ENCODE results near the gene SLC35E3. TPM values are rescaled to one million over a fixed set of nuclear protein-coding genes. Genes with fewer than 3 reads are reported as not detected.

Gene SLC35E3
- total RNA-seq, 2 donors from 2014 or later, result 8.7 to 12.7 TPM

DNA sequence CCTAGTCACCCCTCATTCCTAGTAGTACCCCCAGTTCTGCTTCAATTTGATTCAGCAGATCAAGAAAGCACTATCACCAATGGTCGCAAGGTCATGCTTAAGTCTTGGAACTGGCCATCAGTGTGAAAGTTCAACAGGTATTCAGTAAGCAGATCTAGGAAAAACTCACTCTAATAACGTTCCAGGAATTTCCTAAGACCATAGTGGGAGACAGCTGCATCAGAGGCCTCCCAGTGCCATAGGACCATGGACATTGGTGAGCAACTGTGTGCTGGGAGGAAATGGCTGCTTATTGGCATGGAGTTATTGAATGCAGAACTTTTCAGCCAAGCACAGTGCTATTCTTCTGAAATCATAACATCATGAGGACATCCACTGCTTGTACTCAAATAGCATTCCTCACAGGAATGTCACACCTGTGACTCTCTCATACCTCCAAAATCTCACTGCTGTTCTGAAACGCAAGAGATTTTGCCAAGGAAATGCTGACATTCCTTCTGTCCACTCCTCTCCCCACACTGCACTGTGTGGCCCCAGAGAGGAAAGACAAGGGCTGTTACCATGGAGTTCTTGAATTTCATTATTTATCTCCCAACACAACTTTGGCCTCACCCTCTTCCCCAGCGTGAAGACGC is 31.1 kb downstream of the SLC35E3 start:
- ATAC-seq (no peak), DNase-seq (ENCODE audit: low spot score) (no peak)
- Mint-ChIP-seq H3K9me3 (no peaks in the 10 kb centered on the region), H3K27ac (no peak overlapping the region), H3K4me3 (no peak overlapping the region), H3K36me3 (no peaks in the 10 kb centered on the region), H3K27me3 (no peaks in the 10 kb centered on the region), H3K4me1 (ENCODE audit: low read depth in 2 of 2) (peaks cover 0 to 10% of the 10 kb centered on the region in 2 donors)

DNA sequence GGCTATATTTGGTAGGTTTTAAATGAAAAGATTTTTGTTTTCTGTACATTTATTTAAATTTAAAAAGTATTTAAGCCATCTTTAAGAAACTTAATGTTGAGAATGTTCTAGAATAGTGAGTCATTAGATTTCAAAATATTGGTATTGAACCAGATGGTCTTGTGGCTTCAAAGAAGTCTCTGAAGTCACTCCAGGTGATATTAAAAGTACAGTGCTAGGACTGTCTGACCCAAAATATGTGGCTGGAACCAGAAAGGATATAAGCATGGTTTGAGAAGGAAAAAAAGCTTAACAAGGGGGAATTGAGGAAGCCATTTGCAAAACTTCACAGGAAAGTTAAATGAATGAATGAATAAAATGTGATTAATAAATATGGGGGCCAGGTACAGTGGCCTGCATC is 33.3 kb downstream of the SLC35E3 start:
- Mint-ChIP-seq H3K9me3 (no peaks in the 10 kb centered on the region), H3K36me3 (no peaks in the 10 kb centered on the region), H3K27ac (no peak overlapping the region), H3K4me3 (no peak overlapping the region), H3K4me1 (ENCODE audit: low read depth in 2 of 2) (peaks cover 0 to 3% of the 10 kb centered on the region in 2 donors), H3K27me3 (no peaks in the 10 kb centered on the region)
- ATAC-seq, result no peak
- no peak for DNase-seq (ENCODE audit: low spot score)

DNA sequence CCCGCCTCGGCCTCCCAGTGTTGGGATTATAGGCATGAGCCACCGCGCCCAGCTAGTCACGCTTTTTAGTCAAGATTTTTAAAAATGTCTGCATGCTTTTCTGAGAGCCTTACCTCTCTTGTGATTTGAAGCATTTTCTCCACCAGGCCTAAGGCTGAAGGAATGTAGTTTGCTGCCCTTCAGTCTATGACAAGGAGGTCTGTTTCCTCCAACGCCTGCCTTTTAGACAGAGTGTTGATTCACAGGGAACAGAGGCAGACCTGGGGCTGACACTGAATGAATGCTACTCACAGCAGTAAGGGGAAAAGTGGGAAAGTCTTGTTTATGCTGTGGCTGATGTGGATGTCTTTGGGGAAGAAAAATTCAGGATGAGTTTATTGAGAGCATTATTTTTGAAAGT is 34.8 kb downstream of the SLC35E3 start:
- Mint-ChIP-seq H3K27me3 (no peaks in the 10 kb centered on the region), H3K4me1 (ENCODE audit: low read depth in 2 of 2) (peaks cover 0 to 4% of the 10 kb centered on the region in 2 donors), H3K27ac (no peak overlapping the region), H3K9me3 (no peaks in the 10 kb centered on the region), H3K4me3 (no peak overlapping the region), H3K36me3 (no peaks in the 10 kb centered on the region)
- DNase-seq (ENCODE audit: low spot score) (no peak), ATAC-seq (no peak)

DNA sequence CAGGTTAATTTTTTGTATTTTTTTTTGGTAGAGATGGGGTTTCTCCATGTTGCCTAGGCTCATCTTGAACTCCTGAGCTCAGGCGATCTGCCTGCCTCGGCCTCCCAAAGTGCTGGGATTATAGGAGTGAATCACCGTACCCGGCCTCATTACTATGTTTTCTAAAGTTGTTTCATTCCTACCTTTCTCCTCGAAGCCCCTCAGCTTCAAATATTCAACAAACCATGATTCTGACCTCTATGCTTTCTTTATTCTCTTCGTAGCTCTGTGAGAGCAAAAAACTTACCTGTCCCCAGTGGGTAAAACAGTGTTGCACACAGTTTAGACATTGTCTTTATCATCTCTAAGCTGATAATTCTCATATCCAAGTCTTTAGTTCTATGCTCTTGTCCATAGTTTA is 35.8 kb downstream of the SLC35E3 start:
- H3K27me3 Mint-ChIP-seq, result no peaks in the 10 kb centered on the region
- no peaks in the 10 kb centered on the region for H3K9me3 Mint-ChIP-seq
- DNase-seq (ENCODE audit: low spot score) (no peak), ATAC-seq (no peak)
- H3K4me1 Mint-ChIP-seq (ENCODE audit: low read depth in 2 of 2), result peaks cover 0 to 4% of the 10 kb centered on the region in 2 donors
- H3K36me3 Mint-ChIP-seq, result no peaks in the 10 kb centered on the region
- H3K4me3 Mint-ChIP-seq, result no peak overlapping the region
- no peak overlapping the region for H3K27ac Mint-ChIP-seq

DNA sequence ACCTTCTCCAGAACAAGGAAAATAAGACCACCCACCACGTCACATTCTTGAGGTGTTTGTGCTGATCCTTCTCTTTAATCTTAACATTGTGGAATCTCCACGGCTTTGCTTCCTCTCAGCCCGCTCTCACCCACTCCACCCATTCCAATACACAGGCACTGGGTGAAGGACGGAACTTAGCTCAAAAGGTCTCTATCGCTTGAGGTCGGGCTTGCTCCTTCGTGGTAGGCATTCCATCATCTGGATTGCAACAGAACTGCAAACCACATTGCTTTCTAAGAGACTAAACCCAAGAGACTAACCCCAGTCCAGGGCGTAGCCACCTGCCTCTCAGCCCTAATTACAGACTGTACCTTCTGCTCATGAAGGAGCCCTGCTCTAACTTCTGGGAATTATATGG is 38.0 kb downstream of the SLC35E3 start:
- DNase-seq (ENCODE audit: low spot score) (no peak), ATAC-seq (peak in 1 of 2 donors; percentile 44)
- Mint-ChIP-seq H3K9me3 (no peaks in the 10 kb centered on the region), H3K4me3 (no peak overlapping the region), H3K27me3 (no peaks in the 10 kb centered on the region), H3K4me1 (ENCODE audit: low read depth in 2 of 2) (peaks cover 2 to 4% of the 10 kb centered on the region in 2 donors), H3K36me3 (no peaks in the 10 kb centered on the region), H3K27ac (no peak overlapping the region)

DNA sequence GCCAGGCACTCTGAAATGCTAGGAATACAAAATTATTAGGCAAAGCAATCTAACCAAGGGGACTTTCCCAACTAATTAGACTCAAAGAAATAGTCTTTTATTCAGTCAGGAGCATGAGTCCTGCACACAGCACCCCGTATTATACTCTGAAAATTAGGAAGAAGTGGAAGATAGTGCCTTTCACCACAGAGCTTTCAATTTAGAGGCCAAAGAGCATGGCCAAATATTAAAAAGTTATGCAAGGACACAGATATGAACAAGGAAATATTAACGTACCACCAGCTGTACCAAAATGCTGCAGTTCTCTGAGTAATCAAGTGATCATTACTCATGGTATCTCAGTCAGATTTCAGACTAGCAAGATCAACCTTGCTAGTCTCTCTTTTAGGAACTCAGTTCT is 39.4 kb downstream of the SLC35E3 start:
- no peak overlapping the region for H3K27ac Mint-ChIP-seq
- H3K4me3 Mint-ChIP-seq, result no peak overlapping the region
- H3K27me3 Mint-ChIP-seq, result no peaks in the 10 kb centered on the region
- ATAC-seq (no peak), DNase-seq (ENCODE audit: low spot score) (no peak)
- H3K9me3 Mint-ChIP-seq, result no peaks in the 10 kb centered on the region
- H3K36me3 Mint-ChIP-seq, result no peaks in the 10 kb centered on the region
- peaks cover 2 to 4% of the 10 kb centered on the region in 2 donors for H3K4me1 Mint-ChIP-seq (ENCODE audit: low read depth in 2 of 2)

DNA sequence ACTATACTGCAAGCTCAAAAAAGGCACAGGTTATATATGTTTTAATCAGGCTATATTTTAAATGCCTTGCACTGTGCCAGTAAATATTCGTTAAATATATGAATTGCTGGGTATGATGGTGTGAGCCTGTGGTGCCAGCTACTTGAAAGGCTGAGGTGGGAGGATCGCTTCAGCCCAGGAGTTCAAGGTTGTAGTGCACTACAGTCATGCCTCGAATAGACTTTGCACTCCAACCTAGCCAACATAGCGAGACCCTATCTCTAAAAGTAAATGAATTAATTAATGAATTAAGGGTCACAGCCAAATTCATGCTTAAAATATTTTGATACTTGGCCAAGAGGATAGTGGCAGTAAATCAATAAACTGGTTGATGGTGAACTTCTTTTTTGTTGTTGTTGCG is 39.8 kb downstream of the SLC35E3 start:
- no peak for ATAC-seq
- Mint-ChIP-seq H3K27ac (no peak overlapping the region), H3K9me3 (no peaks in the 10 kb centered on the region), H3K4me3 (no peak overlapping the region), H3K27me3 (no peaks in the 10 kb centered on the region), H3K36me3 (no peaks in the 10 kb centered on the region), H3K4me1 (ENCODE audit: low read depth in 2 of 2) (peaks cover 2 to 4% of the 10 kb centered on the region in 2 donors)
- DNase-seq (ENCODE audit: low spot score), result no peak

DNA sequence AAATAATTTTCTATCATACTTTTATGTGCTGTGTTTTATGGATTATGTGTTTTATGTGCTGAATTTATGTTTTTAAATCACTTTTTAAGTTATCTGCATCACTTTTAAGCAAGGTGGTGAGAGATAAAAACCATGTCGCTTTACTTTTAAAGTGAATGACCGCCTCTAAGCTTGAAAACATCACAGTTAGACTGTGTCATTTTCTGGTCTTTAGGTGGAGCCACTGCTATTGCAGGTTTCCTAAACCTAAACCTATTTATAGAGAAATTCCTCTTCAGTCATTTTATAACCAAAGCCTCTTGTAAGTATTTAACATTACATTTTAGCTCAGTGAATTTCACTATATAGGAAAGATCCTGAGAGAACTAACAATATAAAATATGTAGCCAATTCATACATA is 41.0 kb downstream of the SLC35E3 start:
- Mint-ChIP-seq H3K4me1 (ENCODE audit: low read depth in 2 of 2) (peaks cover 2 to 4% of the 10 kb centered on the region in 2 donors), H3K4me3 (no peak overlapping the region), H3K36me3 (no peaks in the 10 kb centered on the region), H3K9me3 (no peaks in the 10 kb centered on the region), H3K27me3 (no peaks in the 10 kb centered on the region), H3K27ac (peak overlapping the region in 1 of 2 donors; percentile 59)
- DNase-seq (ENCODE audit: low spot score), result no peak
- no peak for ATAC-seq

DNA sequence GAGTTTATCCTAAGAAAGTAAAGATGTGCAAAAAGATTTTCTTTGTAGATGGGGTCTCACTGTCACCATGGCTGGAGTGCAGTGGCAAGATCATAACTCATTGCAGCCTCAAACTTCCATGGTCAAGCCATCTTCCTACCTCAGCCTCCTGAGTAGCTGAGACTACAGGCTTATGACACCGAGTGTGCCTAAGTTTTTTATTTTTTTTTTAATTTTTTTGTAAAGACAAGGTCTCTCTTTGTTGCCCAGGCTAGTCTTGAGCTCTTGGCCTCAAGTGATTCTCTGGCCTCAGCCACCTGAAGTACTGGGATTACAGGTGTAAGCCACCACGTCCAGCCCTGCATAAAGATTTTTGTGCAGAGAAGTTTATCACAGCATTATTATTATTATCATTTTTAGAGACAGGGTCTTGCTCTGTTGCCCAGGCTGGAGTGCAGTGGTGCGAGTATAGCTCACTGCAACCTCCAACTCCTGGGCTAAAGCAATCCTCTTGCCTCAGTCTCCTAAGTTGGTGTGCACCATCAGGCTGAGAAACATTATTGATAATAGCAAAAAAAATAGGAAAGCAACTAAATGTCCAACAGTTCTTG is 42.7 kb downstream of the SLC35E3 start:
- Mint-ChIP-seq H3K27me3 (no peaks in the 10 kb centered on the region), H3K36me3 (no peaks in the 10 kb centered on the region), H3K4me3 (no peak overlapping the region), H3K4me1 (ENCODE audit: low read depth in 2 of 2) (peaks cover 2 to 4% of the 10 kb centered on the region in 2 donors), H3K27ac (no peak overlapping the region), H3K9me3 (no peaks in the 10 kb centered on the region)
- DNase-seq (ENCODE audit: low spot score) (no peak), ATAC-seq (no peak)

DNA sequence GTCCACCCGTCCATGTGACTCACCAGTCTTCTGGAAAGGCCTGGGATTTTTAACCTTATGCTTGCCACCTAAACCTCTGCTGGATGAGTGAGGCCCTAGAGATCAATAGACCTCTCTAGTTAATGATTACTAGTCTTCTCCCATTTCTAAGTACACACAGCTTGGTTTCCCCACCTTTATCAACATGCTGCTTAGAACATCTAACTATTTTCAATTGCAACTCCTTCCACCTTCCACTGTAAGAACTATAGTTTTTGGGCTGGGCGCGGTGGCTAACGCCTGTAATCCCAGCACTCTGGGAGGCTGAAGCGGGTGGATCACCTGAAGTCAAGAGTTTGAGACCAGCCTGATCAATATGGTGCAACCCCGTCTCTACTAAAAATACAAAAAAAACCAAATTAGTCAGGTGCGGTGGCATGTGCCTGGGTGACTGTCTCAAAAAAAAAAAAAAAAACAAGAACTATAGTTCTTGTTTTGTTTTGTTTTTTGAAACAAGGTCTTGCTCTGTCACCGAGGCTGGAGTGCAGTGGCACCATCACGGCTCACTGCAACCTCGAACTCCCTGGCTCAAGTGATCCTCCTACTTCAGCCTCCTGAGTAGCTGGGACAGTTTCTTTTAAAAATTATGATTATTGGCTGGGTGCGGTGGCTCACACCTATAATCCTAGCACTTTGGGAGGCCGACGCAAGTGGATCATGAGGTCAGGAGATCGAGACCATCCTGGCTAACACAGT is 43.3 kb downstream of the SLC35E3 start:
- Mint-ChIP-seq H3K36me3 (no peaks in the 10 kb centered on the region), H3K27ac (no peak overlapping the region), H3K4me1 (ENCODE audit: low read depth in 2 of 2) (peaks cover under 1 to 2% of the 10 kb centered on the region in 2 donors)

DNA sequence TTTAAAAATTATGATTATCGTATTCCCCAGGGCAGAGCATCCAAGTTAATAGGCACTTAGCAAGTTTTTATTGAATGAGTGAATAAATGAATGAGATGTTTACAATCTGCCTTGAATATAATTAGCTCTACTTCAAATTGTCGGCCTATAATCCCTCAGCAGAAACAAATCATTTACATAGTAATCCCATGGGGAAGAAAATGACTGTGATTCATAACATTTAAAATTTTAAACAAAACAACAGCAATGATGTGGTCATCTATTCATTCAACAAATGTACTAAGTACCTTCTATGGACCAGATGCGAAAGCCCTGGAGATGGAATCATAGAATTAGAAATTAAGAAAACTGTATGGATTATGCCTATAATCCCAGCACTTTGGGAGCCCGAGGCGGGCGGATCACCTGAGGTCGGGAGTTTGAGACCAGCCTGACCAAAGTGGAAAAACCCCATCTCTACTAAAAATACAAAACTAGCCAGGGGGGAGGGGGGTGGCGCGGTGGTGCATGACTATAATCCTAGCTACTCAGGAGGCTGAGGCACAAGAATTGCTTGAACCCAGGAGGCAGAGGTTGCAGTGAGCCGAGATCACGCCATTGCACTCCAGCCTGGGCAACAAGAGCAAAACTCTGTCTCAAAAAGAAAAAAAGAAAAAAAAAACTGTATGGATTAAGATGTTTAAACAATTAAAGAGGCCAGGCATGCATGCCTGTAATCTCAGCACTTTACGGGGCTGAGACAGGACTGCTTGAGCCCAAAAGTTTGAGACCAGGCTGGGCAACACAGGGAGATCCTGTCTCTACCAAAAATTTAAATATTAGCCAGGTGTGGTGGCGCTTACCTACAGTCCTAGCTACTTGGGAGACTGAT is 44.3 kb downstream of the SLC35E3 start:
- DNase-seq (ENCODE audit: low spot score) (no peak), ATAC-seq (no peak)
- Mint-ChIP-seq H3K27ac (no peak overlapping the region), H3K4me3 (no peak overlapping the region), H3K9me3 (no peaks in the 10 kb centered on the region), H3K36me3 (no peaks in the 10 kb centered on the region), H3K27me3 (no peaks in the 10 kb centered on the region), H3K4me1 (ENCODE audit: low read depth in 2 of 2) (peaks cover 0 to 2% of the 10 kb centered on the region in 2 donors)

More for the DNA sequence above, 43.3 kb downstream of the SLC35E3 start:
- Mint-ChIP-seq H3K9me3 (no peaks in the 10 kb centered on the region), H3K4me3 (no peak overlapping the region), H3K27me3 (no peaks in the 10 kb centered on the region)
- ATAC-seq (no peak), DNase-seq (ENCODE audit: low spot score) (no peak)

DNA sequence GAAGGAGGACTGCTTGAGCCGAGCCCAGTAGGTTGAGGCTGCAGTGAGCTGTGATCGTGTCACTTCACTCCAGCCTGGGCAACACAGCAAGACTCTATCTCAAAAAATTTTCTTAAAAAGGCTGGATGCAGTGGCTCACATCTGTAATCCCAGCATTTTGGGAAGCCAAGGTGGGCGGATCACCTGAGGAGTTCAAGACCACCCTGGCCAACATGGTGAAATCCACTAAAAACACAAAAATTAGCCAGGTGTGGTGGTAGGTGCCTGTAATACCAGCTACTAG is 44.9 kb downstream of the SLC35E3 start:
- Mint-ChIP-seq H3K9me3 (no peaks in the 10 kb centered on the region), H3K27me3 (no peaks in the 10 kb centered on the region), H3K4me3 (no peak overlapping the region), H3K36me3 (no peaks in the 10 kb centered on the region), H3K4me1 (ENCODE audit: low read depth in 2 of 2) (peaks cover 0 to 2% of the 10 kb centered on the region in 2 donors), H3K27ac (no peak overlapping the region)
- no peak for DNase-seq (ENCODE audit: low spot score)
- no peak for ATAC-seq

DNA sequence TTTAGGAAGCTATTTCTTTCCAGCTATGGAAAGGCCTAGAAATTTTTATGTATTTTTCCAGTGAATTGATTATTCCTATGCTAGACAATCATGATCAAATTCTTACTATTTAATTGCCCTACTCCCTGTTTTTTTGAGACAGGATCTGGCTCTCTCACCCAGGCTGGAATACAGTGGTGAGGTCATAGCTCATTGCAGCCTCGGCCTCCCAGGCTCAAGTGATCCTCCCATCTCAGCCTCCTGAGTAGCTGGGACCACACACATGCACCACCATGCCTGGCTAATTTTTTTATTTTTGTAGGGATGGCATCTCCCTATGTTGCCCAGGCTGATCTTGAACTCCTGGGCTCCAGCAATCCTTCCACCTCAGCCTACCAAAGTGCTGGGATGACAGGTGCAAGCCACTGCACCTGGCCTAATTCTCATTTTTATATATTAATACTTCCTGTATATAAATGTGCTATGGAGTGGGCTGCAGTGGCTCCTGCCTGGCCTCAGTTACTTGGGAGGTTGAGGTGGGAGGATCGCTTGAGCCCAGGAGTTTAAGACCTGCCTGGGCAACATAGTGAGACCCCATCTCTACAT is 46.0 kb downstream of the SLC35E3 start:
- no peaks in the 10 kb centered on the region for H3K36me3 Mint-ChIP-seq
- peaks cover 0 to 2% of the 10 kb centered on the region in 2 donors for H3K4me1 Mint-ChIP-seq (ENCODE audit: low read depth in 2 of 2)
- no peaks in the 10 kb centered on the region for H3K9me3 Mint-ChIP-seq
- no peak overlapping the region for H3K27ac Mint-ChIP-seq
- DNase-seq (ENCODE audit: low spot score) (no peak), ATAC-seq (no peak)
- no peak overlapping the region for H3K4me3 Mint-ChIP-seq
- no peaks in the 10 kb centered on the region for H3K27me3 Mint-ChIP-seq
